CD4-positive, alpha-beta T cell (primary cell): ENCODE measurements around the gene GADD45B. TPM values are rescaled to one million over a fixed set of nuclear protein-coding genes. Genes with fewer than 3 reads are reported as not detected.

ENCODE experiments used
- ATAC-seq: fragments of 200-7000 bp; cut with Tn5 transposase; one replicate; pipeline ENCODE4 v1.10.0; 2022; ENCODE audit warnings: mild to moderate bottlenecking; ENCODE audit not compliant: poor library complexity
- CTCF ChIA-PET: fragments of 350-600 bp; sonication (Branson Sonifier 250); formaldehyde crosslinking; loops from one replicate; lab custom pipeline; 2021; ENCODE audit warnings: antibody characterized with exemption, inconsistent platforms; lab: Charles Lee
- POLR2A ChIA-PET: fragments of 350-600 bp; sonication (Branson Sonifier 250); formaldehyde crosslinking; loops from one replicate; lab custom pipeline; 2021; ENCODE audit warnings: antibody characterized with exemption, inconsistent platforms; lab: Charles Lee
- DNase-seq, 14 experiments: peaks; one replicate each; pipeline ENCODE4 v3.0.0-alpha.2; 2013 to 2020; ENCODE audit warnings: mixed read lengths in 2 of 14
- H3K27ac ChIP-seq, 2 donors: one replicate each; pipeline versions ENCODE4 v1.5.1 to v1.7.0; 2013; ENCODE audit warnings: low read length in 2 of 2, low read depth in 1 of 2, mild to moderate bottlenecking in 1 of 2
- H3K27me3 ChIP-seq, 2 experiments: 1 replicate in 1 of 2; 2 replicates in 1 of 2; pipeline versions ENCODE4 v1.6.1 to v1.7.0; 2013; ENCODE audit warnings: low read length in 2 of 2, control low read depth in 1 of 2, mild to moderate bottlenecking in 1 of 2, moderate library complexity in 1 of 2; ENCODE audit not compliant: insufficient read depth in 2 of 2, control insufficient read depth in 1 of 2
- H3K36me3 ChIP-seq: one replicate; pipeline ENCODE4 v1.6.1; 2013; ENCODE audit warnings: low read length, control low read depth; ENCODE audit not compliant: insufficient read depth
- H3K4me1 ChIP-seq: one replicate; pipeline ENCODE4 v1.6.1; 2013; ENCODE audit warnings: low read length, control low read depth; ENCODE audit not compliant: insufficient read depth
- H3K4me3 ChIP-seq: one replicate; pipeline ENCODE4 v1.5.1; 2013; ENCODE audit warnings: mild to moderate bottlenecking, low read length, moderate library complexity
- H3K9me3 ChIP-seq, 2 experiments: 1 replicate in 1 of 2; 2 replicates in 1 of 2; pipeline versions ENCODE4 v1.6.1 to v1.7.0; 2013; ENCODE audit warnings: low read length in 2 of 2, mild to moderate bottlenecking in 2 of 2, control low read depth in 1 of 2, moderate library complexity in 1 of 2; ENCODE audit not compliant: control insufficient read depth in 1 of 2, insufficient read depth in 1 of 2
- H3K27ac Mint-ChIP-seq: one replicate; pipeline ENCODE4 v1.8.0; 2020; ENCODE audit warnings: mixed read lengths
- H3K27me3 Mint-ChIP-seq: one replicate; pipeline ENCODE4 v1.8.0; 2021; ENCODE audit warnings: mixed read lengths
- H3K36me3 Mint-ChIP-seq: one replicate; pipeline ENCODE4 v1.8.0; 2021; ENCODE audit warnings: low read depth, mixed read lengths
- H3K4me1 Mint-ChIP-seq: one replicate; pipeline ENCODE4 v1.8.0; 2021; ENCODE audit warnings: low read depth, mixed read lengths
- H3K4me3 Mint-ChIP-seq: one replicate; pipeline ENCODE4 v1.8.0; 2020; ENCODE audit warnings: mild to moderate bottlenecking, mixed read lengths
- H3K9me3 Mint-ChIP-seq: one replicate; pipeline ENCODE4 v1.8.0; 2020; ENCODE audit warnings: mixed read lengths
- intact Hi-C, 2 experiments: fragments of 100-400 bp; cut with DNase I in 1 of 2; cut with micrococcal nuclease in 1 of 2; formaldehyde crosslinking; loops; one replicate each; pipeline versions ENCODE4 v1.15.1 to v1.9.0; 2023 to 2025; cut with DNase I, micrococcal nuclease
- total RNA-seq, 174 experiments: library from RNA in 2 of 174; stranded (reverse) in 2 of 174; gene quantifications; one replicate each; pipeline ENCODE4 v1.2.3 and lab custom pipeline; 2021 to 2026
- TF ChIP-seq, protein P1 (sequence below): fragments of 200-600 bp; IDR thresholded peaks from one replicate; pipeline ENCODE4 v1.8.0; 2022; ENCODE audit warnings: antibody characterized with exemption, mild to moderate bottlenecking

GADD45B gene
- total RNA-seq, 2 experiments from 2014 or later, result 284 to 285 TPM

DNA sequence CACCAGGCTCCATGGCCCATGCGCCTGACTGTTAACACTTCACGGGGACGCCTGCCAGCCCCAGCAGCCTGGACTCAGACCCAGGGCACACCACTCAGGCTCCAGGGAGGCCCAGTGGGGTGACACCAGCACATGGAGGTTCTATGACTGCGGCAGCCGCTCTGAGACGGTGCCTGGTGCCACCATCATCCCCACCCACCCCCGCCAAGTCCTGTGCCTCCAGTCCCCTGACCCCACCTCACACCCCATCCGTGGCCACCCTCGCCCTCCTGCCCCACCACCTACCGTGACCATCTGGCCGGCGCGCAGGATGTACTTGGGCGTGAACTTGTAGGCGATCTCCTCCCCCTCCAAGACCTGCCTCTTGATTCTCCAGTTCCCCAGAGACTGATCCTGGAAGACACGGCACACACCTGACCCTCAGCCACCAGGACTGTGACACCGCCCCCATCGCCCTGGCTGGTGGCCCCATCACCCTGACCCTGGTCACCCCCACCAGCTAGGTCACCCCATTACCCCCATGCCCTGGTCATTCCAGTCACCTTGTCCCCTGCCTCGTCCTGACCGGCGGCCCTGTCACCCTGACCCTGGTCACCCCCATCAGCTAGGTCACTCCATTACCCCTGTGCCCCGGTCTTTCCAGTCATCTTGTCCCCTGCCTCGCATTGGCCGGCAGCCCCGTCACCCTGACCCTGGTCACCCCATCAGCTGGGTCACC is 43.6 kb upstream of the GADD45B start:
- no peaks in the 10 kb centered on the region for H3K9me3 ChIP-seq
- H3K36me3 ChIP-seq, result peaks cover 23% of the 10 kb centered on the region
- H3K4me3 ChIP-seq, result no peak overlapping the region
- intact Hi-C loops, result no loop called here
- Mint-ChIP-seq H3K27ac (no peak overlapping the region), H3K36me3 (peaks cover 17% of the 10 kb centered on the region), H3K9me3 (no peaks in the 10 kb centered on the region), H3K27me3 (no peaks in the 10 kb centered on the region), H3K4me1 (peaks cover 8% of the 10 kb centered on the region), H3K4me3 (no peak overlapping the region)
- ChIA-PET POLR2A (no interaction called here), CTCF (no interaction called here)
- TF ChIP-seq, protein P1, sequence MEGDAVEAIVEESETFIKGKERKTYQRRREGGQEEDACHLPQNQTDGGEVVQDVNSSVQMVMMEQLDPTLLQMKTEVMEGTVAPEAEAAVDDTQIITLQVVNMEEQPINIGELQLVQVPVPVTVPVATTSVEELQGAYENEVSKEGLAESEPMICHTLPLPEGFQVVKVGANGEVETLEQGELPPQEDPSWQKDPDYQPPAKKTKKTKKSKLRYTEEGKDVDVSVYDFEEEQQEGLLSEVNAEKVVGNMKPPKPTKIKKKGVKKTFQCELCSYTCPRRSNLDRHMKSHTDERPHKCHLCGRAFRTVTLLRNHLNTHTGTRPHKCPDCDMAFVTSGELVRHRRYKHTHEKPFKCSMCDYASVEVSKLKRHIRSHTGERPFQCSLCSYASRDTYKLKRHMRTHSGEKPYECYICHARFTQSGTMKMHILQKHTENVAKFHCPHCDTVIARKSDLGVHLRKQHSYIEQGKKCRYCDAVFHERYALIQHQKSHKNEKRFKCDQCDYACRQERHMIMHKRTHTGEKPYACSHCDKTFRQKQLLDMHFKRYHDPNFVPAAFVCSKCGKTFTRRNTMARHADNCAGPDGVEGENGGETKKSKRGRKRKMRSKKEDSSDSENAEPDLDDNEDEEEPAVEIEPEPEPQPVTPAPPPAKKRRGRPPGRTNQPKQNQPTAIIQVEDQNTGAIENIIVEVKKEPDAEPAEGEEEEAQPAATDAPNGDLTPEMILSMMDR, result no peak
- DNase-seq (peak in 1 of 14 experiments; percentile 24), ATAC-seq (no peak)
- peaks cover 8% of the 10 kb centered on the region for H3K4me1 ChIP-seq
- H3K27ac ChIP-seq, result no peak overlapping the region
- no peaks in the 10 kb centered on the region for H3K27me3 ChIP-seq

DNA sequence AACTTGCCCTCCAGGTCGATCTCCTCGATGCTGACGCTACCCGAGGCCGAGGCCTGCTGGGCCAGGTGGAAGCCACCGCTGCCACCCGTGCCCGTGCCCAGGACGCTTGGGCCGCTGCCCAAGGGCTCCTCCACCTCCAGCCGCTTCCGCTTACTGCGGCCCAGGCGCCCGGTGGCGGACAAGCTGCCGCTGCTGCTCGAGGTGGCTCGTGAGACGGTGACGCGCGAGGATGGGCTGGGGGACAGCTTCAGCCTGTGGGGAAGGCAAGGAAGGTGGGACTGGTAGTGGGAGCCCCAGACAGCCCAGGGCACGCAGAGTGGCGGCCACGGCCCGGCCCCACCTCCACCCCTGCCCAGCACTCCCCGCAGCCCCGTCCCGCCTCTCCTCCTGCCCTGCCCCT is 42.1 kb upstream of the GADD45B start:
- no peak overlapping the region for H3K27ac ChIP-seq
- Mint-ChIP-seq H3K4me3 (no peak overlapping the region), H3K27ac (no peak overlapping the region), H3K4me1 (no peaks in the 10 kb centered on the region), H3K36me3 (peaks cover 13% of the 10 kb centered on the region), H3K9me3 (no peaks in the 10 kb centered on the region), H3K27me3 (no peaks in the 10 kb centered on the region)
- no peak overlapping the region for H3K4me3 ChIP-seq
- H3K9me3 ChIP-seq, result no peaks in the 10 kb centered on the region
- peaks cover 35% of the 10 kb centered on the region for H3K36me3 ChIP-seq
- POLR2A ChIA-PET, result no interaction called here
- DNase-seq, result no peak
- no peaks in the 10 kb centered on the region for H3K4me1 ChIP-seq
- CTCF ChIA-PET, result interaction anchor here (0.6 kb wide), 1 partner anchor 38 kb away, joined by 3 read pairs; no protein-coding TSS in a partner anchor
- TF ChIP-seq, protein P1, result no peak
- intact Hi-C loops, result no loop called here
- no peak for ATAC-seq
- no peaks in the 10 kb centered on the region for H3K27me3 ChIP-seq

DNA sequence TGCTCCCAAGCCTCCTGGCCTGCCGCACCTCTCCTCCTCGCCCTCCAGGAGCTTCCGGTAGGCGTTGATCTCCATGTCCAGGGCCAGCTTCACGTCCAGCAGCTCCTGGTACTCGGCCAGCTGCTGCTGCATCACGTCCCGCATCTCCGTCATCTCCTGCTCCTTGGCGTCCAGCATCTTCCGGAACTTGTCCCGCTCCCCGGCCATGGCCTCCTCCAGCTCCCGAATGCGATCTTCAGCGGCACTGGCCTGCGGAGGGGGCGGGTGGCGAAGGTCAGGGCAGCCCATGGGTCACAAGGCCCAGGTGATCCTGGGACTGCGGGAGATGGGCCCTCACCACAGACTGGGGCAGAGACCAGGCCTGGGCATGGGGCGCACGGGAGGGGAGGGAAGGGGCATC is 41.7 kb upstream of the GADD45B start:
- Histone ChIP-seq H3K4me1 (no peaks in the 10 kb centered on the region), H3K27me3 (no peaks in the 10 kb centered on the region), H3K27ac (no peak overlapping the region), H3K4me3 (no peak overlapping the region), H3K9me3 (no peaks in the 10 kb centered on the region), H3K36me3 (peaks cover 35% of the 10 kb centered on the region)
- TF ChIP-seq, protein P1, result no peak
- ChIA-PET POLR2A (no interaction called here), CTCF (interaction anchor here (0.6 kb wide), 1 partner anchor 37 kb away, joined by 3 read pairs; no protein-coding TSS in a partner anchor)
- Mint-ChIP-seq H3K27me3 (no peaks in the 10 kb centered on the region), H3K9me3 (no peaks in the 10 kb centered on the region), H3K36me3 (peaks cover 13% of the 10 kb centered on the region), H3K4me3 (no peak overlapping the region), H3K27ac (no peak overlapping the region), H3K4me1 (no peaks in the 10 kb centered on the region)
- DNase-seq (peak in 1 of 14 experiments; percentile 32), ATAC-seq (no peak)
- intact Hi-C loops, result no loop called here
